K562 (cell line): Measurements from ENCODE around the gene PPP1R10. TPM values are rescaled to one million over a fixed set of nuclear protein-coding genes. Genes with fewer than 3 reads are reported as not detected.

Source experiments
- ELF1 ChIP-seq: fragments of 200-800 bp; sonication (Bioruptor generic); IDR thresholded peaks from 2 replicates; pipeline ENCODE4 v1.6.1; 2016; ENCODE audit warnings: missing genetic modification characterization, missing compliant biosample characterization
- EP400 ChIP-seq: fragments of 450-650 bp; IDR thresholded peaks from 2 replicates; pipeline ENCODE4 v1.6.1; 2017; ENCODE audit warnings: antibody characterized with exemption, mild to moderate bottlenecking, moderate library complexity
- RFX1 ChIP-seq: fragments of 450-650 bp; IDR thresholded peaks from 2 replicates; pipeline ENCODE4 v1.6.1; 2016; ENCODE audit warnings: mild to moderate bottlenecking, moderate library complexity
- SETDB1 ChIP-seq: IDR thresholded peaks from one replicate; pipeline ENCODE4 v1.6.1; 2012; ENCODE audit warnings: low read length, control low read depth, inconsistent platforms
- SRF ChIP-seq, 2 experiments: fragments of 250-450, 450-650 bp in 1 of 2; sonication (Bioruptor Pico) in 1 of 2; sonication (generic) in 1 of 2; formaldehyde crosslinking; IDR thresholded peaks; 2 replicates each; pipeline versions ENCODE4 v1.5.0 to v1.5.1; 2020 to 2022; ENCODE audit warnings: mild to moderate bottlenecking in 1 of 2, missing genetic modification reagents in 1 of 2
- THRAP3 ChIP-seq: fragments of 450-650 bp; IDR thresholded peaks from 2 replicates; pipeline ENCODE4 v1.6.1; 2016; ENCODE audit warnings: mild to moderate bottlenecking, inconsistent platforms, borderline replicate concordance
- ZC3H11A ChIP-seq: IDR thresholded peaks from 2 replicates; pipeline ENCODE4 v1.6.1; 2012; ENCODE audit warnings: low read depth, low read length, improper control_type of control experiment
- ZC3H4 ChIP-seq: sonication (generic); formaldehyde crosslinking; IDR thresholded peaks from 2 replicates; pipeline ENCODE4 v1.9.0; 2021; ENCODE audit warnings: missing genetic modification reagents, borderline replicate concordance
- ZNF586 ChIP-seq: fragments of 450-650 bp; formaldehyde crosslinking; conservative IDR thresholded peaks from 2 replicates; pipeline ENCODE4 v1.4.0; 2020; ENCODE audit warnings: mild to moderate bottlenecking, moderate library complexity
- polyA plus RNA-seq, 8 experiments: library from polyadenylated mRNA; depleted of rRNA in 4 of 8; stranded (reverse) in 5 of 8; unstranded in 3 of 8; fragments of >200 nt; fragmentation: Nextera tagmentation in 2 of 8; fragmentation: Illumina TruSeq in 1 of 8; extraction: Ambion mirVana in 2 of 8; extraction: Trizol in 1 of 8; gene quantifications; 2 replicates each; pipeline versions ENCODE4 v1.2.1 to v1.2.3, GENCODE V29; 2011 to 2014; ENCODE audit warnings: inconsistent platforms in 1 of 8, missing spikeins in 1 of 8
- total RNA-seq, 7 experiments: library from RNA; depleted of rRNA in 6 of 7; stranded (reverse); fragments of >200 nt in 6 of 7; fragmentation: Illumina TruSeq in 2 of 7; extraction: Trizol in 2 of 7; gene quantifications; 2 replicates each; pipeline versions ENCODE4 v1.2.1 to v1.2.3, GENCODE V29; 2011 to 2021; ENCODE audit warnings: low replicate concordance in 1 of 7
- TF ChIP-seq, protein P1 (sequence below): fragments of 250-450 bp; sonication (Bioruptor Pico); IDR thresholded peaks from 2 replicates; pipeline ENCODE4 v1.9.0; 2021; ENCODE audit warnings: mild to moderate bottlenecking
- TF ChIP-seq, protein P2 (sequence below), 2 experiments: fragments of 450-650 bp in 1 of 2; IDR thresholded peaks; 2 replicates each; pipeline ENCODE4 v1.6.1; 2011 to 2017; ENCODE audit warnings: low read depth in 2 of 2, antibody characterized with exemption in 1 of 2, borderline replicate concordance in 1 of 2, low read length in 1 of 2, mild to moderate bottlenecking in 1 of 2, mixed read lengths in 1 of 2; ENCODE audit not compliant: control insufficient read depth in 1 of 2
- TF ChIP-seq, protein P3 (sequence below): fragments of 200-600 bp; sonication (generic); IDR thresholded peaks from one replicate; pipeline ENCODE4 v1.6.1; 2012; ENCODE audit warnings: mild to moderate bottlenecking, low read depth, low read length, inconsistent platforms

The PPP1R10 gene
- total and polyA plus RNA-seq, 9 of the 15 experiments (the other 6 are each of a cell fraction or from before 2014, with no cell fraction given) = 14.1 to 65.5 (median 32.6) TPM

DNA sequence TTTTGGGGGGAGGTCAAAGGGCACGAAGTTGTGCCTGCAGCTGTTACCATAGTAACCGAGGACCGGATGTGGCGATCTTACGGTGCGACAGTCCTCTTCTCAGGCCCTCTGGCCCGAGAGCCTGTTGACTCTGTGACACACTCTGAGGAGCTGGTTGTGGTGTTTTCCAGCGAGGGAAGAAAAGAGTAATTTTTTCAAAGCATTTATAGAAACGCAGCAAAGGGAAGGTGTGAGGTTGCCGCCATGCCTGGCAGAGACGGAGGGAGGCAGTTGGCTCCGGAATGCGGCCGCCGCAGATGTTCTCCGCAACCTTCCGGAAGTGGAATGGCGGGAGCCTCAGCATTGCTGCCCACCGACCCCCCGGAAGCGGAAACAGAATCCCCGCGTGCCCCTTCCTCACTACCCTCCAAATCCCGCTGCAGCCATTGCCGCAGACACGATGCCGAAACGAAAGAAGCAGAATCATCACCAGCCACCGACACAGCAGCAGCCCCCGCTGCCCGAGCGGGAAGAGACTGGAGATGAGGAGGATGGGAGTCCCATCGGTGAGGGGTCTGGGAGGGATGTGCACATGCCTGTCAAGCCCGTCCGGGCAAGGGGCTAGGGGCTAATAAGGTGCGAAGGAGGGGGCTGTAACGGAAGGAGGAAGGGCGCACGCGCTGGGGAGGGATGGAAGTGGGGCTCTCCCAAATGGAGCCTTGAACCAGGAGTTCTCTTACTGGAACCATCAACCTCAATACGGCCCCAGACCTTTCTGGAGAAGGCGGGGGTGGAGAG lies 59.9 kb downstream of the PPP1R10 start, which contains the start of gene PRR3 (continued):
- TF ChIP-seq SRF (CRISPR knock-in tag; IDR thresholded peaks at IDR 0.05) (no peak), SETDB1 (peak; percentile 70), EP400 (peak; percentile 99), ZNF586 (no peak), ELF1 (peak; percentile 94), RFX1 (peak; percentile 100), ZC3H11A (no peak), ZC3H4 (CRISPR knock-in tag) (peak; percentile 64; the same call in 1 of the 2 replicates), THRAP3 (no peak; the same call in 1 of the 2 replicates)
- TF ChIP-seq, protein P1, sequence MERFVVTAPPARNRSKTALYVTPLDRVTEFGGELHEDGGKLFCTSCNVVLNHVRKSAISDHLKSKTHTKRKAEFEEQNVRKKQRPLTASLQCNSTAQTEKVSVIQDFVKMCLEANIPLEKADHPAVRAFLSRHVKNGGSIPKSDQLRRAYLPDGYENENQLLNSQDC = 0 out of 2 replicates have a peak, but pooled peaks have one; percentile 57
- TF ChIP-seq, protein P2, sequence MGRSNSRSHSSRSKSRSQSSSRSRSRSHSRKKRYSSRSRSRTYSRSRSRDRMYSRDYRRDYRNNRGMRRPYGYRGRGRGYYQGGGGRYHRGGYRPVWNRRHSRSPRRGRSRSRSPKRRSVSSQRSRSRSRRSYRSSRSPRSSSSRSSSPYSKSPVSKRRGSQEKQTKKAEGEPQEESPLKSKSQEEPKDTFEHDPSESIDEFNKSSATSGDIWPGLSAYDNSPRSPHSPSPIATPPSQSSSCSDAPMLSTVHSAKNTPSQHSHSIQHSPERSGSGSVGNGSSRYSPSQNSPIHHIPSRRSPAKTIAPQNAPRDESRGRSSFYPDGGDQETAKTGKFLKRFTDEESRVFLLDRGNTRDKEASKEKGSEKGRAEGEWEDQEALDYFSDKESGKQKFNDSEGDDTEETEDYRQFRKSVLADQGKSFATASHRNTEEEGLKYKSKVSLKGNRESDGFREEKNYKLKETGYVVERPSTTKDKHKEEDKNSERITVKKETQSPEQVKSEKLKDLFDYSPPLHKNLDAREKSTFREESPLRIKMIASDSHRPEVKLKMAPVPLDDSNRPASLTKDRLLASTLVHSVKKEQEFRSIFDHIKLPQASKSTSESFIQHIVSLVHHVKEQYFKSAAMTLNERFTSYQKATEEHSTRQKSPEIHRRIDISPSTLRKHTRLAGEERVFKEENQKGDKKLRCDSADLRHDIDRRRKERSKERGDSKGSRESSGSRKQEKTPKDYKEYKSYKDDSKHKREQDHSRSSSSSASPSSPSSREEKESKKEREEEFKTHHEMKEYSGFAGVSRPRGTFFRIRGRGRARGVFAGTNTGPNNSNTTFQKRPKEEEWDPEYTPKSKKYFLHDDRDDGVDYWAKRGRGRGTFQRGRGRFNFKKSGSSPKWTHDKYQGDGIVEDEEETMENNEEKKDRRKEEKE (IDR thresholded peaks at IDR 0.05; ENCODE audit: borderline replicate concordance in 1 of 2, control insufficient read depth in 1 of 2, low read depth in 2 of 2, low read length in 1 of 2) = peak in 1 of 2 experiments; percentile 81; a peak in 2 of 4 replicates
- TF ChIP-seq, protein P3, sequence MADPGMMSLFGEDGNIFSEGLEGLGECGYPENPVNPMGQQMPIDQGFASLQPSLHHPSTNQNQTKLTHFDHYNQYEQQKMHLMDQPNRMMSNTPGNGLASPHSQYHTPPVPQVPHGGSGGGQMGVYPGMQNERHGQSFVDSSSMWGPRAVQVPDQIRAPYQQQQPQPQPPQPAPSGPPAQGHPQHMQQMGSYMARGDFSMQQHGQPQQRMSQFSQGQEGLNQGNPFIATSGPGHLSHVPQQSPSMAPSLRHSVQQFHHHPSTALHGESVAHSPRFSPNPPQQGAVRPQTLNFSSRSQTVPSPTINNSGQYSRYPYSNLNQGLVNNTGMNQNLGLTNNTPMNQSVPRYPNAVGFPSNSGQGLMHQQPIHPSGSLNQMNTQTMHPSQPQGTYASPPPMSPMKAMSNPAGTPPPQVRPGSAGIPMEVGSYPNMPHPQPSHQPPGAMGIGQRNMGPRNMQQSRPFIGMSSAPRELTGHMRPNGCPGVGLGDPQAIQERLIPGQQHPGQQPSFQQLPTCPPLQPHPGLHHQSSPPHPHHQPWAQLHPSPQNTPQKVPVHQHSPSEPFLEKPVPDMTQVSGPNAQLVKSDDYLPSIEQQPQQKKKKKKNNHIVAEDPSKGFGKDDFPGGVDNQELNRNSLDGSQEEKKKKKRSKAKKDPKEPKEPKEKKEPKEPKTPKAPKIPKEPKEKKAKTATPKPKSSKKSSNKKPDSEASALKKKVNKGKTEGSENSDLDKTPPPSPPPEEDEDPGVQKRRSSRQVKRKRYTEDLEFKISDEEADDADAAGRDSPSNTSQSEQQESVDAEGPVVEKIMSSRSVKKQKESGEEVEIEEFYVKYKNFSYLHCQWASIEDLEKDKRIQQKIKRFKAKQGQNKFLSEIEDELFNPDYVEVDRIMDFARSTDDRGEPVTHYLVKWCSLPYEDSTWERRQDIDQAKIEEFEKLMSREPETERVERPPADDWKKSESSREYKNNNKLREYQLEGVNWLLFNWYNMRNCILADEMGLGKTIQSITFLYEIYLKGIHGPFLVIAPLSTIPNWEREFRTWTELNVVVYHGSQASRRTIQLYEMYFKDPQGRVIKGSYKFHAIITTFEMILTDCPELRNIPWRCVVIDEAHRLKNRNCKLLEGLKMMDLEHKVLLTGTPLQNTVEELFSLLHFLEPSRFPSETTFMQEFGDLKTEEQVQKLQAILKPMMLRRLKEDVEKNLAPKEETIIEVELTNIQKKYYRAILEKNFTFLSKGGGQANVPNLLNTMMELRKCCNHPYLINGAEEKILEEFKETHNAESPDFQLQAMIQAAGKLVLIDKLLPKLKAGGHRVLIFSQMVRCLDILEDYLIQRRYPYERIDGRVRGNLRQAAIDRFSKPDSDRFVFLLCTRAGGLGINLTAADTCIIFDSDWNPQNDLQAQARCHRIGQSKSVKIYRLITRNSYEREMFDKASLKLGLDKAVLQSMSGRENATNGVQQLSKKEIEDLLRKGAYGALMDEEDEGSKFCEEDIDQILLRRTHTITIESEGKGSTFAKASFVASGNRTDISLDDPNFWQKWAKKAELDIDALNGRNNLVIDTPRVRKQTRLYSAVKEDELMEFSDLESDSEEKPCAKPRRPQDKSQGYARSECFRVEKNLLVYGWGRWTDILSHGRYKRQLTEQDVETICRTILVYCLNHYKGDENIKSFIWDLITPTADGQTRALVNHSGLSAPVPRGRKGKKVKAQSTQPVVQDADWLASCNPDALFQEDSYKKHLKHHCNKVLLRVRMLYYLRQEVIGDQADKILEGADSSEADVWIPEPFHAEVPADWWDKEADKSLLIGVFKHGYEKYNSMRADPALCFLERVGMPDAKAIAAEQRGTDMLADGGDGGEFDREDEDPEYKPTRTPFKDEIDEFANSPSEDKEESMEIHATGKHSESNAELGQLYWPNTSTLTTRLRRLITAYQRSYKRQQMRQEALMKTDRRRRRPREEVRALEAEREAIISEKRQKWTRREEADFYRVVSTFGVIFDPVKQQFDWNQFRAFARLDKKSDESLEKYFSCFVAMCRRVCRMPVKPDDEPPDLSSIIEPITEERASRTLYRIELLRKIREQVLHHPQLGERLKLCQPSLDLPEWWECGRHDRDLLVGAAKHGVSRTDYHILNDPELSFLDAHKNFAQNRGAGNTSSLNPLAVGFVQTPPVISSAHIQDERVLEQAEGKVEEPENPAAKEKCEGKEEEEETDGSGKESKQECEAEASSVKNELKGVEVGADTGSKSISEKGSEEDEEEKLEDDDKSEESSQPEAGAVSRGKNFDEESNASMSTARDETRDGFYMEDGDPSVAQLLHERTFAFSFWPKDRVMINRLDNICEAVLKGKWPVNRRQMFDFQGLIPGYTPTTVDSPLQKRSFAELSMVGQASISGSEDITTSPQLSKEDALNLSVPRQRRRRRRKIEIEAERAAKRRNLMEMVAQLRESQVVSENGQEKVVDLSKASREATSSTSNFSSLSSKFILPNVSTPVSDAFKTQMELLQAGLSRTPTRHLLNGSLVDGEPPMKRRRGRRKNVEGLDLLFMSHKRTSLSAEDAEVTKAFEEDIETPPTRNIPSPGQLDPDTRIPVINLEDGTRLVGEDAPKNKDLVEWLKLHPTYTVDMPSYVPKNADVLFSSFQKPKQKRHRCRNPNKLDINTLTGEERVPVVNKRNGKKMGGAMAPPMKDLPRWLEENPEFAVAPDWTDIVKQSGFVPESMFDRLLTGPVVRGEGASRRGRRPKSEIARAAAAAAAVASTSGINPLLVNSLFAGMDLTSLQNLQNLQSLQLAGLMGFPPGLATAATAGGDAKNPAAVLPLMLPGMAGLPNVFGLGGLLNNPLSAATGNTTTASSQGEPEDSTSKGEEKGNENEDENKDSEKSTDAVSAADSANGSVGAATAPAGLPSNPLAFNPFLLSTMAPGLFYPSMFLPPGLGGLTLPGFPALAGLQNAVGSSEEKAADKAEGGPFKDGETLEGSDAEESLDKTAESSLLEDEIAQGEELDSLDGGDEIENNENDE = no peak
